GM19324 (cell line): ENCODE results near the gene GRM7.

Source experiments
- ATAC-seq: cut with Tn5 transposase; IDR thresholded peaks from one replicate; pipeline ENCODE4 v1.9.1; 2021; ENCODE audit warnings: mild to moderate bottlenecking, moderate library complexity; ENCODE audit not compliant: unreplicated experiment, low FRiP score

GRM7 gene

GRCh38 chr3:7447197-7447769 is 586.4 kb downstream of the GRM7 start:
- peak; percentile 91 for ATAC-seq

GRCh38 chr3:7456386-7456785 is 595.5 kb downstream of the GRM7 start:
- ATAC-seq: no peak

DNA sequence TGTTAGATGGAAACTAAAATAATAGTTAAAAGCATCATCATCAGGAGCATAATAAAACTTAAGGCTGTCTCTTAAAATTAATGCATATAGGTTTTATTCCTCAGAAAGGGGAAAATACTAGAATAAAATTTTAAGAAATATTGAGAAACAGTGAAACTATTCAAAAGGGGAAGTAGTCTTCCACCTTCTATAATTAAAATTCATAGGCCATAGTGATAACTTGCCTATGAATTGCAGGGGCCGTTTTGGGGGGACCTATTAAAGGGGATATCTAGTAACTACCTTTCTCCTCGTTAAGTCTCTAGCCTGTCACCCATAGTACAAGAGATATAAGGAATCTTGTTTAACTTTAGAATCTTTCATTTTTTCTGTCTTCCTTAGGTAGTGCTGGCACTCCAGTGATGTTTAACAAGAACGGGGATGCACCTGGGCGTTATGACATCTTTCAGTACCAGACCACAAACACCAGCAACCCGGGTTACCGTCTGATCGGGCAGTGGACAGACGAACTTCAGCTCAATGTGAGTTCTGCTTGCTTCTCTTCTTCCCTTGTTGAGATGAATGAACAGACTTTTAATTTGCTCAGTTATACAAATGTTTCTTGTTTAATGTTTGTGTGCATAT is 600.4 kb downstream of the GRM7 start:
- peak; percentile 97 for ATAC-seq

DNA sequence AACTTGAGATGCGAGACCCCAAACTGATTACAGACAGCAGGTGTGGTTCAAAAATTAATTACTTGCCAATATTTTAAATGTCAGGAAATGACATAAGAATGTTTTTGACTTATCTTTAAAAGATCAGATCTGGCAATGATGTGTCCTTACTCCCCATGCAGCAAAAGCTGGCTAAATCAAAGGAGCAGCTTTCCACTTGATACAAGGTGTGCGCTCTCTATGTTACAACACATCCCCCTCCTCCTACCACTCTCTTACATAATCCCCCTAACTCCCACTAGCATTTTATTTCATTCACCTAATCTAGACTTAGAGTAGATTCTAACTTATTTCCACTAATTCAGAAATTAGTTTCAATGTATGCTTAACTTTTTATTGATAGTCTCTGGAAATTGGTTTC is 609.0 kb downstream of the GRM7 start:
- no peak for ATAC-seq

GRCh38 chr3:7484636-7485035 is 623.7 kb downstream of the GRM7 start:
- no peak for ATAC-seq

DNA sequence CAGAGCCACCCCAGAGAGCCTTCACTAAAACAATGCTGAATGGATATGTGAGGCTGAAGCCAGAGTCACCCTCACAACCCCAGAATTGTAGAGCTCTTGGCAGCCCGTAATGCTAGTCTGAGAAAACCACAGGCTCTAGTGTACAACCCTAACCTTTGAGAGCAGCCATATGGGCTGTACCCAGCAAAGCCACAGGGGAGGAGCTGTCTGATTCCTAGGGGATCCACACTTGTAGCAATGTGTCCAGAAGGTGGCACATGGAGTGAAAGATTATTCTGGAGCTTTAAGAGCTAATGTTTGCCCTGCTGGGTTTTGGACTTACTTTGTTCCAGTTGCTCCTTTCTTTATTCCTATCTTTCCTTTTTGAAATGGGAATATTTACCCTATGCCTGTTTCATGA is 626.8 kb downstream of the GRM7 start:
- ATAC-seq: no peak

GRCh38 chr3:7489417-7489816 is 628.5 kb downstream of the GRM7 start:
- ATAC-seq: no peak

- ATAC-seq: no peak
Observed at GRCh38 chr3:7498715-7499114, 637.8 kb downstream of the GRM7 start.

DNA sequence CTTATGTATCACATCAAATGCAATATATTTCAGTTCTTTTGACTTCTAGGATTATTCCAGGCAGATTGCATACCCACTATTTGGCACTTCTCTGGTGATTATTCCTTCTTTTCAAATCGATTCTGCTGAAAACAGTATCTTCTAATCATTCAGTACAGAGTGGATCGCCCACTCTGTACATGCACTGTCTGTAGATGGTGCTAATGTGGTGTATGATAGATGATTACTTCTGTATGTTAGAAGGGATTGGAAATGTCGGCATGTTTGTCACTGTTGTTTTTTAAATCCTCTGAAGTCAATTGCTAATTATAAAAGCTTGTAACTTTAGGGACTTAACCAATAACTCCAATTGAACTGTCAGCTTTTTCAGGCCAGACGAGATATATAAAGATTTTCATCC is 642.5 kb downstream of the GRM7 start:
- no peak for ATAC-seq

GRCh38 chr3:7504886-7505775 is 644.2 kb downstream of the GRM7 start:
- ATAC-seq: no peak

DNA sequence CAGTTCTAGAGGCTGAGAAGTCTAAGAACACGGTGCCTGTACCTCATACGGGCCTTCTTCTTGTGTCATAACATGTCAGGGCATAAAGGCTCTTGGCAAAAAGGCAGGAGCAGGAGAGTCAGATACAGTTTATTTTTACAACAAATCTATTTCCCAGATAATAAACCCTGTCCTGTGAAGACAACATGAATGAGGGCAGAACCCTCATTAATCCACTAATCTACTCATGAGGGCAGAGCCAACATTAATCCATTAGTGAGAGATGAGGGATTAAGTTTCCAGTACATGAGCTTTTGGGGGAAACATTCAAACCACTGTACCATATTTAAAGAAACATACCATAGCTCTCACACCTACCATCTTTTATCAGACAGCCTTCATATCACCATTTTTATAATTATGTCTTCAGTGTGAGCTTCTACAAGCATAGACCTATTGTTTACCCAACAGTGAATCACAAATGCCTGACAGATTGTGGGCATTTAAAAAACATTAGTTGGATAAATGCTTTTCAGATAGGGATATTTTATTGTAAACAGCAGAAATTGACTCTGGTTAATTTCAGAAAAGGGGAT is 645.8 kb downstream of the GRM7 start:
- no peak for ATAC-seq

DNA sequence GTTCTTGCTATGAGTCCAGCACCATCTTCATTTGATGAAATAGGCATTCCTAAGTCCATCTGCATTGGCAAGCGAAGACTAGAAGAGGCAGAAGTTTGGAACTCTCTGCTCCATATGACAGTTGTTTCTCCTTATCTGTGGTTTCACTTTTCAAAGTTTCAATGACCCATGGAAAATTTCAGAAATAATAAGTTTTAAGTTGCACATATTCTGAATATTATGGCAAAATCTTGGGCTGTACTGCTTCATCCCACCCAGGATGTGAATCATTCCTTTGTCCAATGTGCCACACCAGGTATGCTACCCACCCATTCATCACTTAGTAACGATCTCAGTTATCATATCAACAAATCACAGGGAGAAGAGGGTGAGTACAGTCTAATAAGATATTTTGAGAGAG is 647.9 kb downstream of the GRM7 start:
- no peak for ATAC-seq

DNA sequence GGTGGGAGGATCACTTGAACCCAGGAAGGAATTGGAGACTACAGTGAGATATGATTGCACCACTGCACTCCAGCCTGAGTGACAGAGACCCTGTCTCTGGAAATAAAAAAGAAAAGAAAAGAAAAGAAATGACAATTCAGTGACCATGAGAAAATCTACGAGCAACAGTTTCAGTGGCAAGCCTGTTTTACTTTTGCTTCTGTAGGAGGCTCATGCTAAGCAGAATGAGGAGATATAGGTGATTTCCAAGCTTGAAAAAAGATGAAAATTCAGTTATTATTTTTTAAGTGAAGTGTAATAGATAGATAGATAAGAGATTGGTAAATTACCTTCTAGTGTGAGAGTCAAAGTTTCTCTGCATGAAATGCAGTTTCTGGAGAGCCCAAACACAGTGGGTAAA is 651.1 kb downstream of the GRM7 start:
- no peak for ATAC-seq

- no peak for ATAC-seq
Observed at GRCh38 chr3:7518026-7518425, 657.1 kb downstream of the GRM7 start.

GRCh38 chr3:7518456-7518855 is 657.5 kb downstream of the GRM7 start:
- ATAC-seq: no peak

- ATAC-seq: no peak
Observed at GRCh38 chr3:7520059-7520458, 659.1 kb downstream of the GRM7 start.

GRCh38 chr3:7520593-7520992 is 659.7 kb downstream of the GRM7 start:
- no peak for ATAC-seq

DNA sequence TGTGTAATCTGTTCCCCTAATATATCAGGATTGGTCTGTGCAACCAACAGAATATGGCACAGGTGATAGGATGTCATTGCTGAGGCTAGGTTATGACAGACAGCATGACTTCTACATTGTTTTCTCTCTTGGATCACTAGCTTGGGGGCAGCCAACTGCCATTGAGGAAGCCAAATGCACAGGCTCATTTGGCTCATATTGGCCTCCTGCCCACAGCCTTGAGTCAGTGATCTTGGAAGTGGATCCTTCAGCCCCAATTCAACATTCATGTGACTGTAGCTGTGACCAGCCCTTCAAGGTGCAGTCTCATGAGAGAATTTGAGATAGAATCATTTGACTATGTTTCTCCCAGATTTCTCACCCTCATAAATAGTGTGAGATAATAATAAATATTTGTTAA is 675.6 kb downstream of the GRM7 start:
- ATAC-seq: no peak

- ATAC-seq: no peak
Observed at GRCh38 chr3:7536921-7537320, 676.0 kb downstream of the GRM7 start.

DNA sequence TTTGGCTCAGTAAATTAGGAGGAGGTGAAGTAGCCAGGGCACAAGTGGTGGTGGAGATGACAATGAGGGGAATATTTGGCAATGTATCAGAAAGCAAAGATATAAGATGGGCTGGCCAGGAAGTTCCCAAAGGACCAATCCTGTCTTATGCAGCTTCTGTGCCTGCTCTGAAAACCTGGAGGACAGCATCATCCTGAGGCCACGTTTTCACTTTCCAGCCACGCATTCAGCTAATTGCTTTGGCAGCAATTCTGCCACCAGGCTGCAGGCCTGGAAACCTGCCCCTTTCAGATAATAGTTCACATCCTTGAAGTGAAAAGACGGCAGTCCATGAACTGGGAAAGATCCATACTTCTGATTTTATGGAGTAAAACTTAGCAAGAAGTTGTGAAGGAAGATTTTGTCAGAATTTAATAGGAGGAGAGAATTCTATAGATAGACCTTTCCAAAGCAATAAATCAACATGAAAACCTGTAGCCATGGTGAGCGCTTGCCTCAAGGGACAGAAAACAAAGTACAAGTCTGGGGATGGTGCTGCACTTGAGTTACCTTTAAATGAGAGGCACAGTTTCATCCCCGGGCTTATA is 682.5 kb downstream of the GRM7 start:
- ATAC-seq: no peak

DNA sequence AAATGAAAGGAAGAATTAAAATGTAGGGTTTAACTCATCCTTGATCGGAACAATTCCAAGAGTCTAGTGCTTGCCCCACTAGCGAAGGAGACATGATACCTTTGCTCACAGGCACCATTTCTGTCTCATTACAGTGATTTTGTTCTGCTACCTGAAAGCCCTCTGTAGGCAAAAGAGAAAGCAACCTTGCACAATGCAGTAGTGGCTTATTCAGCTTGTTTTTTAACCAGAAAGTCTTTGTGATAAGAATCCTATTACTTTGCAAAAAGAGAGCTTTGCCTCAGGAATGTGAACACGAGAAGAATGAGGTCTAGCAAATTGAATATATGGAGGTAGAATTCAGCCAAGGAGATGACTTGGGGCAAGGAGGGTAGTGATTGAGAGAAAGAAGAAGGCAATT is 684.4 kb downstream of the GRM7 start:
- no peak for ATAC-seq
